HepG2 (cell line): ENCODE measurements around the gene NUDCD3.

ENCODE experiments used
- ATF1 ChIP-seq: IDR thresholded peaks from 2 replicates; pipeline ENCODE4 v1.6.1; 2016; ENCODE audit warnings: mild to moderate bottlenecking, control low read depth
- GATAD2A ChIP-seq: IDR thresholded peaks from 2 replicates; pipeline ENCODE4 v1.6.1; 2016
- HOXA7 ChIP-seq: sonication (generic); formaldehyde crosslinking; IDR thresholded peaks from 2 replicates; pipeline ENCODE4 v1.8.1; 2022; ENCODE audit warnings: mild to moderate bottlenecking, missing genetic modification reagents, moderate library complexity
- ZMYM2 ChIP-seq: sonication (generic); formaldehyde crosslinking; IDR thresholded peaks from 2 replicates; pipeline ENCODE4 v1.8.0; 2022; ENCODE audit warnings: mild to moderate bottlenecking, missing genetic modification reagents
- TF ChIP-seq, protein P1 (sequence below): sonication (generic); formaldehyde crosslinking; IDR thresholded peaks from 2 replicates; pipeline ENCODE4 v1.5.0; 2020; ENCODE audit warnings: mild to moderate bottlenecking, missing genetic modification reagents, moderate library complexity

DNA sequence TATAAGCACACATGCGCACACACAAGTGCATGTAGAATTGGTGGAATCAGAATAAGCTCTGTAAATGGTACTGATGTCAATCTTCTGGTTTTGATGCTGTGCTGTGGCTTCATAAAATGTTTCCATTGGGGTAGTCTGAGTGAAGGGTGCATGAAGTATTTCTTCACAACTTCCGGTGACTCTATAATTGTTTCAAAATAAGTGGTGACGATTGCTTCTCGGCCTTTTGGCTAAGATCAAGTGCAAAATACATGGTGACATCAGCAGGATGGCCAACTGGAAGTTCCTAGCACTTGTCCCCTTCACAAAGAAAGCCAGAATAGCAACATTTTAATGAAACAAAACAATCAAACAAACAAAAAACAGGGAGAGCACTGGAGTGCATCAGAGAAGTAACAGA lies 123.5 kb downstream of the NUDCD3 start:
- TF ChIP-seq ATF1 (CRISPR knock-in tag) (no peak), HOXA7 (CRISPR knock-in tag) (no peak), GATAD2A (CRISPR knock-in tag) (no peak), ZMYM2 (CRISPR knock-in tag) (no peak)
- TF ChIP-seq, protein P1, sequence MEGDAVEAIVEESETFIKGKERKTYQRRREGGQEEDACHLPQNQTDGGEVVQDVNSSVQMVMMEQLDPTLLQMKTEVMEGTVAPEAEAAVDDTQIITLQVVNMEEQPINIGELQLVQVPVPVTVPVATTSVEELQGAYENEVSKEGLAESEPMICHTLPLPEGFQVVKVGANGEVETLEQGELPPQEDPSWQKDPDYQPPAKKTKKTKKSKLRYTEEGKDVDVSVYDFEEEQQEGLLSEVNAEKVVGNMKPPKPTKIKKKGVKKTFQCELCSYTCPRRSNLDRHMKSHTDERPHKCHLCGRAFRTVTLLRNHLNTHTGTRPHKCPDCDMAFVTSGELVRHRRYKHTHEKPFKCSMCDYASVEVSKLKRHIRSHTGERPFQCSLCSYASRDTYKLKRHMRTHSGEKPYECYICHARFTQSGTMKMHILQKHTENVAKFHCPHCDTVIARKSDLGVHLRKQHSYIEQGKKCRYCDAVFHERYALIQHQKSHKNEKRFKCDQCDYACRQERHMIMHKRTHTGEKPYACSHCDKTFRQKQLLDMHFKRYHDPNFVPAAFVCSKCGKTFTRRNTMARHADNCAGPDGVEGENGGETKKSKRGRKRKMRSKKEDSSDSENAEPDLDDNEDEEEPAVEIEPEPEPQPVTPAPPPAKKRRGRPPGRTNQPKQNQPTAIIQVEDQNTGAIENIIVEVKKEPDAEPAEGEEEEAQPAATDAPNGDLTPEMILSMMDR (CRISPR knock-in tag): no peak
